ENCODE measurements around the gene LAX1. TPM values are rescaled to one million over a fixed set of nuclear protein-coding genes. Genes with fewer than 3 reads are reported as not detected.
"Not testable (repeated sequence)": the region's sequence is repeated elsewhere in the genome, so short reads cannot be mapped to it uniquely, and the experiment has no call there.

Gene LAX1
- polyA plus RNA-seq, 1 donor from 2014 or later: not detected

DNA sequence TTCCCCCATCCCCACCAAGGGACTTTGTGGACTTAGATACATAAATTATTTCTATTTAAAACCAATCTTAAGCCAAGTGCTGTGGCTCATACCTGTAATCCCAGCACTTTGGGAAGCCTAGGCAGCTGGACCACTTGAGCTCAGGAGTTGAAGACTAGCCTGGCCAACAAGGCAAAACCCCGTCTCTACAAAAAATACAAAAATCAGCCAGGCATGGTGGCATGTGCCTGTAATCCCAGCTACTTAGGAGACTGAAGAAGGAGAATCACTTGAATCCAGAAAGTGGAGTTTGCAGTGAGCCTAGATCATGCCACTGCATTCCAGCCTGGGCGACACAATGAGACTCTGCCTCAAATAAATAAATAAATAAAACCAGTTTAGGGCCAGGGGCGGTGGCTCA is 4.5 kb upstream of the LAX1 start:
- H3K9ac ChIP-seq (ENCODE audit: low read length): no peak overlapping the region
- H3K79me2 ChIP-seq (replicated peaks; ENCODE audit: insufficient read depth, low read length): no peaks in the 10 kb centered on the region
- H3K36me3 ChIP-seq (ENCODE audit: insufficient read depth, low read length): no peaks in the 10 kb centered on the region
- H4K20me1 ChIP-seq (ENCODE audit: insufficient read depth): no peaks in the 10 kb centered on the region
- H3K27ac ChIP-seq (ENCODE audit: low read length): no peak overlapping the region
- H3K4me2 ChIP-seq (ENCODE audit: low read length): no peak overlapping the region
- H3K4me3 ChIP-seq (ENCODE audit: low read length): no peak overlapping the region
- H3K9me3 ChIP-seq (ENCODE audit: low read length): no peaks in the 10 kb centered on the region
- no peaks in the 10 kb centered on the region for H3K27me3 ChIP-seq (ENCODE audit: insufficient read depth, low read depth, low read length)
- H2AFZ ChIP-seq (ENCODE audit: low read depth, low read length): no peak overlapping the region
- no peaks in the 10 kb centered on the region for H3F3A ChIP-seq (ENCODE audit: insufficient read depth, low read length, poor library complexity, severe bottlenecking)
- TF ChIP-seq, protein P1, sequence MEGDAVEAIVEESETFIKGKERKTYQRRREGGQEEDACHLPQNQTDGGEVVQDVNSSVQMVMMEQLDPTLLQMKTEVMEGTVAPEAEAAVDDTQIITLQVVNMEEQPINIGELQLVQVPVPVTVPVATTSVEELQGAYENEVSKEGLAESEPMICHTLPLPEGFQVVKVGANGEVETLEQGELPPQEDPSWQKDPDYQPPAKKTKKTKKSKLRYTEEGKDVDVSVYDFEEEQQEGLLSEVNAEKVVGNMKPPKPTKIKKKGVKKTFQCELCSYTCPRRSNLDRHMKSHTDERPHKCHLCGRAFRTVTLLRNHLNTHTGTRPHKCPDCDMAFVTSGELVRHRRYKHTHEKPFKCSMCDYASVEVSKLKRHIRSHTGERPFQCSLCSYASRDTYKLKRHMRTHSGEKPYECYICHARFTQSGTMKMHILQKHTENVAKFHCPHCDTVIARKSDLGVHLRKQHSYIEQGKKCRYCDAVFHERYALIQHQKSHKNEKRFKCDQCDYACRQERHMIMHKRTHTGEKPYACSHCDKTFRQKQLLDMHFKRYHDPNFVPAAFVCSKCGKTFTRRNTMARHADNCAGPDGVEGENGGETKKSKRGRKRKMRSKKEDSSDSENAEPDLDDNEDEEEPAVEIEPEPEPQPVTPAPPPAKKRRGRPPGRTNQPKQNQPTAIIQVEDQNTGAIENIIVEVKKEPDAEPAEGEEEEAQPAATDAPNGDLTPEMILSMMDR (IDR thresholded peaks at IDR 0.05; ENCODE audit: poor library complexity, severe bottlenecking): no peak
- no peak for TF ChIP-seq EP300 (conservative IDR thresholded peaks at IDR 0.05; ENCODE audit: poor library complexity, severe bottlenecking)
- TF ChIP-seq MXI1 (conservative IDR thresholded peaks at IDR 0.05; ENCODE audit: poor library complexity, severe bottlenecking): no peak
- no peak for TF ChIP-seq RAD21 (conservative IDR thresholded peaks at IDR 0.05)
- no peak for TF ChIP-seq TAF1 (IDR thresholded peaks at IDR 0.05; ENCODE audit: low read depth)
- no peak for TF ChIP-seq EZH2 (IDR thresholded peaks at IDR 0.05; ENCODE audit: borderline replicate concordance, insufficient read depth, low read length, poor library complexity, severe bottlenecking)
- TF ChIP-seq POLR2AphosphoS5 (IDR thresholded peaks at IDR 0.05): no peak
- no peak for TF ChIP-seq SMC3 (conservative IDR thresholded peaks at IDR 0.05; ENCODE audit: poor library complexity)
- TF ChIP-seq, protein P2, sequence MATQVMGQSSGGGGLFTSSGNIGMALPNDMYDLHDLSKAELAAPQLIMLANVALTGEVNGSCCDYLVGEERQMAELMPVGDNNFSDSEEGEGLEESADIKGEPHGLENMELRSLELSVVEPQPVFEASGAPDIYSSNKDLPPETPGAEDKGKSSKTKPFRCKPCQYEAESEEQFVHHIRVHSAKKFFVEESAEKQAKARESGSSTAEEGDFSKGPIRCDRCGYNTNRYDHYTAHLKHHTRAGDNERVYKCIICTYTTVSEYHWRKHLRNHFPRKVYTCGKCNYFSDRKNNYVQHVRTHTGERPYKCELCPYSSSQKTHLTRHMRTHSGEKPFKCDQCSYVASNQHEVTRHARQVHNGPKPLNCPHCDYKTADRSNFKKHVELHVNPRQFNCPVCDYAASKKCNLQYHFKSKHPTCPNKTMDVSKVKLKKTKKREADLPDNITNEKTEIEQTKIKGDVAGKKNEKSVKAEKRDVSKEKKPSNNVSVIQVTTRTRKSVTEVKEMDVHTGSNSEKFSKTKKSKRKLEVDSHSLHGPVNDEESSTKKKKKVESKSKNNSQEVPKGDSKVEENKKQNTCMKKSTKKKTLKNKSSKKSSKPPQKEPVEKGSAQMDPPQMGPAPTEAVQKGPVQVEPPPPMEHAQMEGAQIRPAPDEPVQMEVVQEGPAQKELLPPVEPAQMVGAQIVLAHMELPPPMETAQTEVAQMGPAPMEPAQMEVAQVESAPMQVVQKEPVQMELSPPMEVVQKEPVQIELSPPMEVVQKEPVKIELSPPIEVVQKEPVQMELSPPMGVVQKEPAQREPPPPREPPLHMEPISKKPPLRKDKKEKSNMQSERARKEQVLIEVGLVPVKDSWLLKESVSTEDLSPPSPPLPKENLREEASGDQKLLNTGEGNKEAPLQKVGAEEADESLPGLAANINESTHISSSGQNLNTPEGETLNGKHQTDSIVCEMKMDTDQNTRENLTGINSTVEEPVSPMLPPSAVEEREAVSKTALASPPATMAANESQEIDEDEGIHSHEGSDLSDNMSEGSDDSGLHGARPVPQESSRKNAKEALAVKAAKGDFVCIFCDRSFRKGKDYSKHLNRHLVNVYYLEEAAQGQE (IDR thresholded peaks at IDR 0.05; ENCODE audit: borderline replicate concordance): no peak
- no peaks in the 10 kb centered on the region for H3K9me2 ChIP-seq (ENCODE audit: insufficient read depth, low read length)

DNA sequence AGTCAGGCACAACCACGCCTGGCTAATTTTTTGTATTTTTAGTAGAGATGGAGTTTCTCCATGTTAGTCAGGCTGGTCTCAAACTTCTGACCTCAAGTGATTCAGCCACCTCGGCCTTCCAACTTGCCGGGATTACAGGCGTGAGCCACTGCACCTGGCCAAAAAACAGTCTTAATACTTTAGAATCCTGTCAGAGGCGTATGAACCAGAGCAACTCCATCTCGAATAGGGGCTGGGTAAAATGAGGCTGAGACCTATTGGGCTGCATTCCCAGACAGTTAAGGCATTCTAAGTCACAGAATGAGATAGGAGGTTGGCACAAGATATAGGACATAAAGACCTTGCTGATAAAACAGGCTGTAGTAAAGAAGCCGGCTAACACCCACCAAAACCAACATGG is 3.0 kb upstream of the LAX1 start:
- H3F3A ChIP-seq (ENCODE audit: insufficient read depth, low read length, poor library complexity, severe bottlenecking); H3K27me3 ChIP-seq (ENCODE audit: insufficient read depth, low read depth, low read length); H3K79me2 ChIP-seq (replicated peaks; ENCODE audit: insufficient read depth, low read length); H3K4me2 ChIP-seq (ENCODE audit: low read length); H4K20me1 ChIP-seq (ENCODE audit: insufficient read depth); H3K9me3 ChIP-seq (ENCODE audit: low read length); H3K36me3 ChIP-seq (ENCODE audit: insufficient read depth, low read length); H2AFZ ChIP-seq (ENCODE audit: low read depth, low read length); H3K4me3 ChIP-seq (ENCODE audit: low read length); H3K9ac ChIP-seq (ENCODE audit: low read length); H3K27ac ChIP-seq (ENCODE audit: low read length); H3K9me2 ChIP-seq (ENCODE audit: insufficient read depth, low read length): not testable (repeated sequence)

DNA sequence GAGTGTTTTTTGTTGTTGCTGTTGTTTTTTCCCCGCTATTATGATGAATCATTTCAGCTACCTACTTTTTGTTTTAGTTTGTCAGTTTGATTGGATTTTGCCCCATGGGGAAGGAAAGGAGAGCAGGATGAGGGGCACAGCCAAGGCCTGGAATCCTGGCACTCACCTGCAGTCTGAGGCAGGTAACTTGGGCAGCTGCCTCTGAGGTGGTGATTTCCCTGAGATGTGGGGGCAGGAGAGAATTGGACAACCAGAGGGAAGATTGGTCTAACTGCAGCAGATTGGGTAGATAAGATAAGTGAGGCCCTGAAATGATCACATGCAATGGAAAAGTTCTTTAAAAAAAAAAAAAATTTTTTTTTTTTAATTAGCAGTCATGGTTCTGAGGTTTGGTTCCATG is 1.5 kb upstream of the LAX1 start:
- Histone ChIP-seq H3K27ac (ENCODE audit: low read length) (no peak overlapping the region), H3K4me3 (ENCODE audit: low read length) (no peak overlapping the region), H3K79me2 (replicated peaks; ENCODE audit: insufficient read depth, low read length) (no peaks in the 10 kb centered on the region), H4K20me1 (ENCODE audit: insufficient read depth) (no peaks in the 10 kb centered on the region), H3K9me3 (ENCODE audit: low read length) (no peaks in the 10 kb centered on the region), H3K9me2 (ENCODE audit: insufficient read depth, low read length) (no peaks in the 10 kb centered on the region), H3K4me2 (ENCODE audit: low read length) (no peak overlapping the region), H2AFZ (ENCODE audit: low read depth, low read length) (no peak overlapping the region), H3K9ac (ENCODE audit: low read length) (no peak overlapping the region), H3K36me3 (ENCODE audit: insufficient read depth, low read length) (no peaks in the 10 kb centered on the region), H3F3A (ENCODE audit: insufficient read depth, low read length, poor library complexity, severe bottlenecking) (no peaks in the 10 kb centered on the region), H3K27me3 (ENCODE audit: insufficient read depth, low read depth, low read length) (no peaks in the 10 kb centered on the region)
- no peak for TF ChIP-seq POLR2AphosphoS5 (IDR thresholded peaks at IDR 0.05)
- TF ChIP-seq, protein P2 (IDR thresholded peaks at IDR 0.05; ENCODE audit: borderline replicate concordance): no peak
- TF ChIP-seq, protein P1 (IDR thresholded peaks at IDR 0.05; ENCODE audit: poor library complexity, severe bottlenecking): no peak
- TF ChIP-seq SMC3 (conservative IDR thresholded peaks at IDR 0.05; ENCODE audit: poor library complexity): no peak
- TF ChIP-seq TAF1 (IDR thresholded peaks at IDR 0.05; ENCODE audit: low read depth): no peak
- no peak for TF ChIP-seq EZH2 (IDR thresholded peaks at IDR 0.05; ENCODE audit: borderline replicate concordance, insufficient read depth, low read length, poor library complexity, severe bottlenecking)

Data from neural cell (in vitro differentiated cells).